ENCODE results near the gene THRB. TPM values are rescaled to one million over a fixed set of nuclear protein-coding genes. Genes with fewer than 3 reads are reported as not detected.

The THRB gene
- total RNA-seq, 1 experiment from 2014 or later = 9.7 TPM

- H3K27me3 ChIP-seq (ENCODE audit: insufficient read depth, low read depth) = no peaks in the 10 kb centered on the region
- H3K27ac ChIP-seq = no peak overlapping the region
- H2AFZ ChIP-seq = no peak overlapping the region
- intact Hi-C loops (cut with micrococcal nuclease; ENCODE audit: unreplicated experiment) = no loop called here
- no peaks in the 10 kb centered on the region for H3K36me3 ChIP-seq (ENCODE audit: low read depth)
- H3K4me3 ChIP-seq = no peak overlapping the region
- H3K9me2 ChIP-seq (ENCODE audit: insufficient read depth) = no peaks in the 10 kb centered on the region
- no peak overlapping the region for H3K4me2 ChIP-seq
- TF ChIP-seq CTCF (conservative IDR thresholded peaks at IDR 0.05) (no peak), EZH2 (IDR thresholded peaks at IDR 0.05; ENCODE audit: low read depth) (no peak)
- BruUV-seq (replicated peaks) = no TSS peak
- no peak for DNase-seq
- no peaks in the 10 kb centered on the region for H4K20me1 ChIP-seq (ENCODE audit: insufficient read depth)
- no peaks in the 10 kb centered on the region for H3K4me1 ChIP-seq (replicated peaks; ENCODE audit: insufficient read depth)
- no peaks in the 10 kb centered on the region for H3F3A ChIP-seq (ENCODE audit: insufficient read depth, low read depth)
- CTCF ChIA-PET = no interaction called here
- H3K79me2 ChIP-seq (ENCODE audit: low read depth) = no peaks in the 10 kb centered on the region
- POLR2A ChIA-PET (ENCODE audit: unreplicated experiment) = no interaction called here
- H3K9me3 ChIP-seq (ENCODE audit: insufficient read depth, low read depth) = no peaks in the 10 kb centered on the region
Observed at GRCh38 chr3:24168977-24169376, 325.7 kb downstream of the THRB start.

- no peak overlapping the region for H2AFZ ChIP-seq
Observed at GRCh38 chr3:24167429-24167828, 327.2 kb downstream of the THRB start.

GRCh38 chr3:24166515-24166914 is 328.1 kb downstream of the THRB start:
- Histone ChIP-seq H3K4me1 (replicated peaks; ENCODE audit: insufficient read depth) (no peaks in the 10 kb centered on the region), H3F3A (ENCODE audit: insufficient read depth, low read depth) (no peaks in the 10 kb centered on the region), H3K4me2 (no peak overlapping the region), H2AFZ (no peak overlapping the region), H3K36me3 (ENCODE audit: low read depth) (no peaks in the 10 kb centered on the region), H4K20me1 (ENCODE audit: insufficient read depth) (no peaks in the 10 kb centered on the region), H3K9me3 (ENCODE audit: insufficient read depth, low read depth) (no peaks in the 10 kb centered on the region), H3K27ac (no peak overlapping the region), H3K9me2 (ENCODE audit: insufficient read depth) (no peaks in the 10 kb centered on the region), H3K79me2 (ENCODE audit: low read depth) (no peaks in the 10 kb centered on the region), H3K4me3 (no peak overlapping the region), H3K27me3 (ENCODE audit: insufficient read depth, low read depth) (no peaks in the 10 kb centered on the region)
- TF ChIP-seq EZH2 (IDR thresholded peaks at IDR 0.05; ENCODE audit: low read depth) (no peak), CTCF (conservative IDR thresholded peaks at IDR 0.05) (no peak)
- intact Hi-C loops (cut with micrococcal nuclease; ENCODE audit: unreplicated experiment) = no loop called here
- ChIA-PET POLR2A (ENCODE audit: unreplicated experiment) (no interaction called here), CTCF (interaction anchor here (0.6 kb wide), 1 partner anchor 46 kb away, joined by 3 read pairs; no protein-coding TSS in a partner anchor)
- DNase-seq = no peak
- BruUV-seq (replicated peaks) = no TSS peak

More at GRCh38 chr3:24167429-24167828, 327.2 kb downstream of the THRB start:
- TF ChIP-seq CTCF (conservative IDR thresholded peaks at IDR 0.05) = no peak
- no peak for TF ChIP-seq EZH2 (IDR thresholded peaks at IDR 0.05; ENCODE audit: low read depth)
- H3K79me2 ChIP-seq (ENCODE audit: low read depth) = no peaks in the 10 kb centered on the region
- no peaks in the 10 kb centered on the region for H3K9me2 ChIP-seq (ENCODE audit: insufficient read depth)
- no peak overlapping the region for H3K27ac ChIP-seq
- H3K27me3 ChIP-seq (ENCODE audit: insufficient read depth, low read depth) = no peaks in the 10 kb centered on the region
- no peaks in the 10 kb centered on the region for H3K9me3 ChIP-seq (ENCODE audit: insufficient read depth, low read depth)
- H3K4me3 ChIP-seq = no peak overlapping the region
- H3K4me1 ChIP-seq (replicated peaks; ENCODE audit: insufficient read depth) = no peaks in the 10 kb centered on the region
- no peaks in the 10 kb centered on the region for H4K20me1 ChIP-seq (ENCODE audit: insufficient read depth)
- no TSS peak for BruUV-seq (replicated peaks)
- no peaks in the 10 kb centered on the region for H3K36me3 ChIP-seq (ENCODE audit: low read depth)
- ChIA-PET POLR2A (ENCODE audit: unreplicated experiment) (interaction anchor here (0.7 kb wide), 1 partner anchor 152 kb away, joined by 3 read pairs; no protein-coding TSS in a partner anchor), CTCF (no interaction called here)
- no peaks in the 10 kb centered on the region for H3F3A ChIP-seq (ENCODE audit: insufficient read depth, low read depth)
- DNase-seq = no peak
- intact Hi-C loops (cut with micrococcal nuclease; ENCODE audit: unreplicated experiment) = no loop called here
- H3K4me2 ChIP-seq = no peak overlapping the region
